Endothelial cell of umbilical vein (primary cell): ENCODE data around the gene GDNF. TPM values are rescaled to one million over a fixed set of nuclear protein-coding genes. Genes with fewer than 3 reads are reported as not detected.
"Not testable (repeated sequence)": the region's sequence is repeated elsewhere in the genome, so short reads cannot be mapped to it uniquely, and the experiment has no call there.

Source experiments
- BruUV-seq: library from RNA; stranded (reverse); fragments of 400-500 nt; replicated peaks from 2 replicates; lab custom pipeline; 2021; lab: Mats Ljungman, UMichigan
- CTCF ChIA-PET: fragments of 300-600, 350-600 bp; sonication (Branson Sonifier 250); formaldehyde crosslinking; loops from one replicate; lab custom pipeline; 2021; ENCODE audit warnings: antibody characterized with exemption, inconsistent platforms; lab: Charles Lee
- POLR2A ChIA-PET: fragments of 300-600, 350-600 bp; sonication (Branson Sonifier 250); formaldehyde crosslinking; loops from one replicate; lab custom pipeline; 2021; ENCODE audit warnings: antibody characterized with exemption, inconsistent platforms; lab: Charles Lee
- DNase-seq: peaks from one replicate; pipeline ENCODE4 v3.0.0-alpha.2; 2011; ENCODE audit warnings: low read depth, low spot score
- FAIRE-seq: peaks from 2 replicates; lab custom pipeline; 2011; peaks lifted over from hg19 to GRCh38; lab: Jason Lieb, UNC
- H2AFZ ChIP-seq: 2 replicates; pipeline ENCODE4 v1.6.0; 2012; ENCODE audit warnings: low read depth, low read length, control low read depth, inconsistent platforms
- H3K27ac ChIP-seq: 2 replicates; pipeline ENCODE4 v1.5.1; 2011; ENCODE audit warnings: low read depth, mild to moderate bottlenecking, control low read depth, low read length, moderate library complexity; ENCODE audit not compliant: insufficient read depth
- H3K27me3 ChIP-seq, 2 experiments: 2 replicates each; pipeline versions ENCODE4 v1.6.0 to v1.6.1; 2011; ENCODE audit warnings: low read length in 2 of 2, mixed read lengths in 1 of 2; ENCODE audit not compliant: control insufficient read depth in 2 of 2, insufficient read depth in 2 of 2
- H3K36me3 ChIP-seq, 2 experiments: 2 replicates in 1 of 2; 3 replicates in 1 of 2; pipeline ENCODE4 v1.5.1; 2011; ENCODE audit warnings: low read length in 2 of 2, mild to moderate bottlenecking in 1 of 2, moderate library complexity in 1 of 2; ENCODE audit not compliant: control insufficient read depth in 2 of 2, insufficient read depth in 2 of 2; ENCODE audit errors: extremely low read depth in 1 of 2
- H3K4me1 ChIP-seq: 3 replicates; pipeline ENCODE4 v1.5.1; 2011; ENCODE audit warnings: mild to moderate bottlenecking, low read length; ENCODE audit not compliant: control insufficient read depth, insufficient read depth; ENCODE audit errors: extremely low read depth
- H3K4me2 ChIP-seq: 2 replicates; pipeline ENCODE4 v1.6.1; 2011; ENCODE audit warnings: low read length, control low read depth, mixed read lengths; ENCODE audit not compliant: insufficient read depth
- H3K4me3 ChIP-seq, 3 experiments: fragments of 200-600 bp in 1 of 3; sonication (generic), shearing (Covaris generic) in 1 of 3; replicated peaks in 1 of 3; 2 replicates each; pipeline ENCODE4 v1.5.1; 2011 to 2016; ENCODE audit warnings: control low read depth in 3 of 3, low read length in 3 of 3, mild to moderate bottlenecking in 2 of 3, inconsistent platforms in 1 of 3, low read depth in 1 of 3, moderate library complexity in 1 of 3; ENCODE audit not compliant: insufficient read depth in 1 of 3
- H3K79me2 ChIP-seq: 2 replicates; pipeline ENCODE4 v1.6.0; 2012; ENCODE audit warnings: low read length, inconsistent platforms; ENCODE audit not compliant: control insufficient read depth, insufficient read depth
- H3K9ac ChIP-seq: replicated peaks from 2 replicates; pipeline ENCODE3; 2011; ENCODE audit warnings: low read length, control low read depth; ENCODE audit not compliant: insufficient read depth; ENCODE audit errors: extremely low read depth
- H3K9me1 ChIP-seq: replicated peaks from 3 replicates; pipeline ENCODE4 v1.6.0; 2011; ENCODE audit warnings: mild to moderate bottlenecking, low read length; ENCODE audit not compliant: control insufficient read depth, insufficient read depth; ENCODE audit errors: extremely low read depth
- H3K9me3 ChIP-seq: replicated peaks from 2 replicates; pipeline ENCODE4 v1.5.1; 2012; ENCODE audit warnings: low read length, inconsistent platforms; ENCODE audit not compliant: control insufficient read depth, insufficient read depth
- H4K20me1 ChIP-seq: replicated peaks from 2 replicates; pipeline ENCODE3; 2011; ENCODE audit warnings: mild to moderate bottlenecking, low read length; ENCODE audit not compliant: control insufficient read depth, insufficient read depth; ENCODE audit errors: extremely low read depth
- CTCF ChIP-seq, 2 donors: IDR thresholded peaks; 1 replicate in 1 of 2; 2 replicates in 1 of 2; pipeline ENCODE4 v1.5.1; 2011; ENCODE audit warnings: low read length in 2 of 2, mild to moderate bottlenecking in 2 of 2, moderate library complexity in 2 of 2, control low read depth in 1 of 2, inconsistent platforms in 1 of 2, low read depth in 1 of 2; ENCODE audit not compliant: insufficient read depth in 1 of 2; ENCODE audit errors: extremely low read depth in 1 of 2
- EZH2 ChIP-seq: IDR thresholded peaks from 2 replicates; pipeline ENCODE4 v1.6.1; 2012; ENCODE audit warnings: borderline replicate concordance, low read depth, mild to moderate bottlenecking, moderate library complexity, low read length, inconsistent platforms; ENCODE audit not compliant: severe bottlenecking
- FOS ChIP-seq: IDR thresholded peaks from 2 replicates; pipeline ENCODE4 v1.6.1; 2011; ENCODE audit warnings: mild to moderate bottlenecking, low read length, moderate library complexity, borderline replicate concordance; ENCODE audit not compliant: insufficient read depth
- GATA2 ChIP-seq: IDR thresholded peaks from 2 replicates; pipeline ENCODE4 v1.7.0; 2011; ENCODE audit warnings: low read depth, mild to moderate bottlenecking, moderate library complexity, mixed read lengths, low read length; ENCODE audit not compliant: insufficient read length, insufficient read depth
- JUN ChIP-seq: IDR thresholded peaks from 2 replicates; pipeline ENCODE4 v1.6.1; 2011; ENCODE audit warnings: borderline replicate concordance, low read depth; ENCODE audit not compliant: insufficient read length, insufficient read depth
- MAX ChIP-seq: IDR thresholded peaks from 2 replicates; pipeline ENCODE4 v1.6.1; 2011; ENCODE audit not compliant: insufficient read depth, insufficient read length
- MYC ChIP-seq: IDR thresholded peaks from one replicate; pipeline ENCODE4 v1.6.1; 2011; ENCODE audit warnings: mild to moderate bottlenecking, low read depth, low read length
- POLR2A ChIP-seq: IDR thresholded peaks from 2 replicates; pipeline ENCODE4 v1.6.1; 2012; ENCODE audit warnings: low read depth, mild to moderate bottlenecking, control low read depth, low read length
- POLR2AphosphoS5 ChIP-seq: IDR thresholded peaks from 2 replicates; pipeline ENCODE4 v1.6.1; 2012; ENCODE audit warnings: low read depth, mild to moderate bottlenecking, control low read depth, low read length, moderate library complexity; ENCODE audit not compliant: insufficient read depth
- dilution Hi-C: fragments of 300-500 bp; cut with MboI; formaldehyde crosslinking; loops from one replicate; pipeline ENCODE4 v1.15.0; 2019; ENCODE audit warnings: low sequenced_read_pairs; ENCODE audit not compliant: extremely low pct_ligation_motif_present
- intact Hi-C: fragments of 100-400 bp; cut with micrococcal nuclease; formaldehyde crosslinking; loops from one replicate; pipeline ENCODE4 v1.10.0; 2022
- polyA plus RNA-seq, 4 experiments: library from polyadenylated mRNA; depleted of rRNA in 3 of 4; stranded (reverse) in 3 of 4; unstranded in 1 of 4; fragments of >200 nt; gene quantifications; 2 replicates each; pipeline versions ENCODE4 v1.2.1 to v1.2.3, GENCODE V29; 2011 to 2012; ENCODE audit warnings: missing spikeins in 1 of 4
- total RNA-seq: library from RNA; stranded (reverse); gene quantifications from 2 replicates; pipeline ENCODE4 v1.2.3, GENCODE V29; 2021

The GDNF gene
- total and polyA plus RNA-seq, 2 donors (not counting 3 experiments of a cell fraction or from before 2014, with no cell fraction given) = not detected

DNA sequence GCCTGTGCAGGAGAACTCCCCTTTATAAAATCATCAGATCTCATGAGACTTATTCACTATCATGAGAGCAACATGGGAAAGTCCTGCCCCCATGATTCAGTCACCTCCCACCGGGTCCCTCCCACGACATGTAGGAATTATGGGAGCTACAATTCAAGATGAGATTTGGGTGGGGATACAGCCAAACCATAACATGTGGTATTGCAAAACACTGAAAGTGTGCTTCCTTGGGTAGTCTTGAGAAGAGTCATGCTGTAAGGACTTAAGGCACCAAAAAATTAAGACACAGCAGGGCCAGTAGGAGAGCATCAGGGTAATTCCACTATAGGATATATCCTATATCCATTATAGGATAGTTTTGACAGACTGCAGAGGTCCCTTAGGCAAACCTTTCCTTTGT is 29.4 kb upstream of the GDNF start:
- no peak overlapping the region for H3K4me3 ChIP-seq
- no peak overlapping the region for H3K4me2 ChIP-seq
- no peaks in the 10 kb centered on the region for H3K27me3 ChIP-seq
- no peaks in the 10 kb centered on the region for H4K20me1 ChIP-seq
- no peak overlapping the region for H3K27ac ChIP-seq
- intact Hi-C loops = no loop called here
- POLR2A ChIA-PET = no interaction called here
- no peaks in the 10 kb centered on the region for H3K9me3 ChIP-seq
- no TSS peak for BruUV-seq
- no peak overlapping the region for H2AFZ ChIP-seq
- no peaks in the 10 kb centered on the region for H3K36me3 ChIP-seq
- DNase-seq (no peak), FAIRE-seq (no peak)
- no peaks in the 10 kb centered on the region for H3K4me1 ChIP-seq
- no peaks in the 10 kb centered on the region for H3K9me1 ChIP-seq
- CTCF ChIA-PET = no interaction called here
- H3K79me2 ChIP-seq = no peaks in the 10 kb centered on the region
- dilution Hi-C loops = no loop called here
- no peak overlapping the region for H3K9ac ChIP-seq
- no peak for TF ChIP-seq EZH2

- Histone ChIP-seq H3K79me2 (no peaks in the 10 kb centered on the region), H3K27ac (no peak overlapping the region), H3K4me1 (no peaks in the 10 kb centered on the region), H3K9ac (no peak overlapping the region), H3K9me3 (no peaks in the 10 kb centered on the region), H3K9me1 (no peaks in the 10 kb centered on the region), H4K20me1 (no peaks in the 10 kb centered on the region), H3K4me2 (no peak overlapping the region), H3K4me3 (no peak overlapping the region), H3K27me3 (no peaks in the 10 kb centered on the region), H3K36me3 (no peaks in the 10 kb centered on the region), H2AFZ (no peak overlapping the region)
- FAIRE-seq (no peak), DNase-seq (no peak)
- dilution Hi-C loops = no loop called here
- ChIA-PET POLR2A (no interaction called here), CTCF (no interaction called here)
- intact Hi-C loops = no loop called here
- TF ChIP-seq JUN (no peak), CTCF (IDR thresholded peaks at IDR 0.05; ENCODE audit: extremely low read depth in 1 of 2, insufficient read depth in 1 of 2, low read depth in 1 of 2, low read length in 2 of 2) (no peak), MYC (no peak), POLR2AphosphoS5 (no peak), MAX (no peak), GATA2 (no peak), EZH2 (no peak), POLR2A (no peak), FOS (no peak)
- BruUV-seq = no TSS peak
These were observed 27.8 kb upstream of the GDNF start for GRCh38 chr5:37867654-37868053.

- H2AFZ ChIP-seq, FAIRE-seq, CTCF ChIA-PET, DNase-seq, BruUV-seq, H3K4me2 ChIP-seq, H3K27me3 ChIP-seq, H3K79me2 ChIP-seq, H4K20me1 ChIP-seq, H3K9ac ChIP-seq, POLR2A ChIA-PET, H3K4me3 ChIP-seq, intact Hi-C loops, H3K9me3 ChIP-seq, H3K36me3 ChIP-seq, H3K4me1 ChIP-seq, H3K9me1 ChIP-seq, dilution Hi-C loops, H3K27ac ChIP-seq: not testable (repeated sequence)
These were observed 23.1 kb upstream of the GDNF start for GRCh38 chr5:37862907-37863306.
